Hippocampal formation (tissue), 2 donors: ENCODE results near the gene NOSTRIN.
A peak's percentile ranks its signal among the peaks of the same experiment; 100 is the strongest.
"Not testable (repeated sequence)": the region's sequence is repeated elsewhere in the genome, so short reads cannot be mapped to it uniquely, and the experiment has no call there.

ENCODE experiments used
- DNase-seq, 2 donors: peaks; one replicate each; lab custom pipeline; 2025; lab: John Stamatoyannopoulos, UW

NOSTRIN gene, protein sequence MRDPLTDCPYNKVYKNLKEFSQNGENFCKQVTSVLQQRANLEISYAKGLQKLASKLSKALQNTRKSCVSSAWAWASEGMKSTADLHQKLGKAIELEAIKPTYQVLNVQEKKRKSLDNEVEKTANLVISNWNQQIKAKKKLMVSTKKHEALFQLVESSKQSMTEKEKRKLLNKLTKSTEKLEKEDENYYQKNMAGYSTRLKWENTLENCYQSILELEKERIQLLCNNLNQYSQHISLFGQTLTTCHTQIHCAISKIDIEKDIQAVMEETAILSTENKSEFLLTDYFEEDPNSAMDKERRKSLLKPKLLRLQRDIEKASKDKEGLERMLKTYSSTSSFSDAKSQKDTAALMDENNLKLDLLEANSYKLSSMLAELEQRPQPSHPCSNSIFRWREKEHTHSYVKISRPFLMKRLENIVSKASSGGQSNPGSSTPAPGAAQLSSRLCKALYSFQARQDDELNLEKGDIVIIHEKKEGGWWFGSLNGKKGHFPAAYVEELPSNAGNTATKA

DNA sequence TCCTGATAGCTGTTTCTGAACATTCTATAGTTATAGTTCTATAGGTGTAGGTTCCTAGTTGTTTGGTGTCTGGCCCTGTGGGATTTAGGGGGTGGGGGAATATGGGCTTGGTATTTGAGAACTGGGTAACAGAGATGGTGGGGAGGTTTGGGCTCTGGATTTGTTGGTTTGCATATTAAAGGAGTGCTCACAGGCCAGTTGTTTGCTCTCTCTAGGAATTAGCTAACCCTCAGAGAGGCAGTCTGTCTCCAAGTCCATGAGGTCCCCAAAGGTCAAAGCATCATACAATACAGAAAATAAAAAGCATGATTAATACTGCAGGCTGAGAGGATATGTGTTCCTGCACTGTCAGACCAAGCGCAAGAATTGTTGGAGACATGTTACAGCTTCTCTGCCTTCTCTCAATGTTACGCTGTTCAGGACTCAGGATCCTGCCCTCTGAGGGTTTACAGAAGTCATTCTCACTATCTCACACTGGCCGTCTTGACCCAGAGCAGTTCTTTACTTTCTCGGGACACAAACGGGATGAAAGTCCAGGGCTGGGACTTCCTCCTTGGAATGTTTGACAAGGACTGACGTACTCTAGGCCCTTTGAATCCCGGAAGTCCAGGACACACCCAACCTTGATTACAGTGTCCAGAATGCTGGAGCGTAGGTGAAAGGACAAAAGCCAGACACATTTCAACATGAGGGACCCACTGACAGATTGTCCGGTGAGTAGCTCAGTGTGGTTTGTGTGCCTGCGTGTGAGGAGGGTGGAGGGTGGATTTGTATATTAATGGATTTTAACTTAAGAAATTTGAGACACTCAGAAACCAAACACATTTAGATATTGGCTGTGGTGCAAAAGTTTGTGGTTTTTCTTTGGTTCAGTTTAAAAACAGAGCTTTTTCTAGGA, at the start of gene NOSTRIN:
TSS of gene NOSTRIN (plus strand) at position 677 of the 898 bp plus-strand sequence. CDS start at position 687, 10 bp downstream.
- DNase-seq = no peak

DNA sequence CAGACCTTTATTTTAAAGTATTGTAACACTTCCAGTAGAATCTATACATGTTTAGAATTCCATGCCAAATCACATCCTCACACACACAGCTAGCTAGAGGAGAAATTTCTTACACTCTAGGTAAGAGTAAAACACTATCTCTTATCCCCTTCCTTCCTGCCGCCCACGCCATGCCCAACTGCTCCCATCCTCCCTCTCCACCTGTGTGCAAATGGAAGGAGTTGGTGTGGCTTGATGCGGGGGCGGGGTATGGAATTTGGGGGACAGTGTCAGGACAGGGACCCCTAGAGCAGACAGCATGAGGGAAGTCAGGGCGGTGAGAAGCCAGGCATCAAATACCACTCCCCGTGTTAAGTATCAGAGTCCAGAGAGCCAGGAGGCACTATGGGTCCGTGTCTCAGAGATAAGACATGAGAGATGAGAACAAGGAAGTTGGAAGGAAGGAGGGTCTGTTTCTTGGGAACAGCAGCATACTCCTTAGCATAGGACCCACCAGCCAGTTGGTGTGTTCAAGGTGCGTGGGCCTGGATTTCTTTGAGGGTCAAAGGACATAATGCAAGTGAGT, 48.6 kb upstream of the NOSTRIN start:
- DNase-seq = no peak

DNA sequence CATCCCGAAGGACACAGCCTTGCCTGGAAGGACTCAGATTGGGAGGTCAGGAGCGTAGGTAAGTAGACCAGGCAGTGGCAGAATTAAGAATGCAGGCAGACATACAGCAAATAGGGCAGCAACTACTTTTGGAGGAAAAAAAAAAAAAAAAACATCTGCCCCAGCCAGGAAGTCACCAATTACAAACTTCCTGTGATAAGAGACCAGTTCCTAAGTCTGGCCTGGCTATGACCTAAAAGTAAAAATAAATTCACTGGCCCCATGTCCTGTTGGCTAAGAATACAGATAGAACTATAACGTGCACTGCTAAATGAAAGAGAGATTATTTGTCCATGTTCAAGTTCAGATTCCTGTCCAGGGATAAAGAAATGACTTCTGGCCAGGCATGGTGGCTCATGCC, 45.2 kb upstream of the NOSTRIN start:
- no peak for DNase-seq

DNA sequence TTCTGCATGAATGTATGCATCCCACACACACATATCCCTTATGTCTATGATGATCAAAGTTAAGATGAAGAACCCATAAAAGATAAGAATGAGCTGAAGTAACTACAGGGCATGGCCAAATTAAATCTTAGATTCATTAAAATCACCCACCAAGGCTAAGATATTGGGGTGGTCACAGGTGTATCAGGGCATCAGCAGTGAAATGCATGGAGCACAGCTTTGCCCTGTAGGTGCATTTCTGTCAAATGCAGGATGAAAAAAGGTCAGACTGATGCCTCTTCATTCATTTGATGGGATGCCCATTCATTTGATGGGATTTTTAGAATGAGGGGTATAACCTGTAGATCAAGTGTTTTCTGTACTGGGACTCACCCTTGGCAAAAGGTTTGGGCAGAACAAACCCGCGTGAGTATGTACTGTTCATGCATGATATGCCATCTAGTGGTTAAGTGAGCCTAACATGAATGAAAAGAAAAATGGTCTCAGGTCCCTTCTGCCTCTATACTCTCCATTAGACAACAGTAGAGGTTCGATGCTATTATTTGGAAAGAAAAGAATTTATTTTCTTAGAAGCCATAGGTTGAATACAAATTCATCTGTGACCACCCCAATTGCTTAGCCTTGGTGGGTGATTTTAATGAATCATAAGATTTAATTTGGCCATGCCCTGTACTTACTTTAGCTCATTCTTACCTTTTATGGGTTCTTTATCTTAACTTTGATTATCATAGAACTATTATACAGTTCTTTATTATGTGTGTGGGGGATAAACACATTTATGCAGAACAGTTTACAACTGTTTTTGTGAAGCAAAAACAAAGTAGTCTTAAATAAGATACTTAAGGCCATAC, 43.2 kb upstream of the NOSTRIN start:
- peak in 1 of 2 donors; percentile 33 for DNase-seq

DNA sequence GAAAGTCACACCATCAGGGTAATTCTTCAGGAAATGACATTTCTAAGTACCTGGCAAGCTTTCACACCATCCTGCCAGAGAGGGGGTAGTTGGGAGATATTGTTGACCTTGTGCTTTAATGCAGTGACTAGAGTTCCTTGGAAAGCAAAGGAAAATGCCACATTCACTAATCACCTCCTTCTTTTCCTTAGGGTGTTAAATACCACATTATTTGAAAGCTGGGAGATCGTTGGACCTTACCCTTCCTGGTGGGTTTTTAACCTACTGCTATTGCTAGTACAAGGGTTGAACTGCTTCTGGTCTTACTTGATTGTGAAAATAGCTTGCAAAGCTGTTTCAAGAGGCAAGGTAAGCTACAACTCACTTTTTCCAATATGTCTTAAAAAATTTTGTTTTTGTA, 37.0 kb upstream of the NOSTRIN start:
- DNase-seq = no peak

DNA sequence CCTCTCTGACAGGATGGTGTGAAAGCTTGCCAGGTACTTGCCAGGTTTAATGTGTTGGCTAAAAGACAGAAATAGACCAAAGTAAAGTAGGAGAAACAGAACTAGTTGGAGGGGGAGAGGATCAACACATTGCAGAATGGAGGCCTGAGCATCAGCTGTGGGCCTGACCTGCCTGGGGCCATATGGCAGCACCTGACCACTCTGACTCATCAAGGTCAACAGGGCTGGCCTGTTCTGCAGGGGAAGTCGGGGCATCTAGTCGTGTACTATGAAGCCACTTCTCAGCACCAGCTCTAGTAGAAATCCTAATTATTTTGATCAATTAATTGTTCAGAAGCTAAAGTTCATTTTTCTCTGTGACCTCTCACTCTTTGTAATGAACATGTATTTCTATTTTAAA, 35.8 kb upstream of the NOSTRIN start:
- no peak for DNase-seq

DNA sequence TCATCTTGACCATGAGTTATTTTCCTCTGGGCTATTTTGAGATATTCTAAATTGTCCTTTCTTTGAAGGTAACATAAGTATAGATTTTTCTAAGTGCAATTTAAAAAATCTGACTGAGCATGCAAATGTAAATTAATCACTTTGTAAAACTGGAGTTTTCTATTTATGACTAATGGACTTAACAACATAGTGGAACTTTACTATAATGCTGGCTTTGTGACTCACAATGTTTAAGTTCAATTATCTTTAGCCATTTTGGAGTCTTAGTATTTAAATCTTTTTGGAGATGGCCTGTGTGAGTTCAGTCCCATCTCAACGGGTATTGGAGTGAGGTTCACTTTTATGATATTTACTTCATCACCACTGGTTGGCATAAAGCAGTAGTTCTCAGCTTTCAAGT, 35.2 kb upstream of the NOSTRIN start:
- DNase-seq = no peak

DNA sequence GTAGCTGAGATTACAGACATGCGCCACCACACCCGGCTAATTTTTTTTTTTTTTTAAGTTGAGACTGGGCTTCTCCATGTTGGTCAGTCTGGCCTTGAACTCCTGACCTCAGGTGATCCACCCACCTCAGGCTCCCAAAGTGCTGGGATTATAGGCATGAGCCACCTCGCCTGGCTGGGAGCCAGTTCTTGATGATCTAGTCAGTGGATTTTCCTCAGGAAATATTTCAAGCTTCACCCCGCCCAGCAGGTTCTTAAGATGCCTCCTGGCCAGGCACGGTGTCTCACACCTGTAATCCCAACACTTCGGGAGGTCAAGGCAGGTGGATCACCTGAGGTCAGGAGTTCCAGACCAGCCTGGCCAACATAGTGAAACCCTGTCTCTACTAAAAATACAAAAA, 34.1 kb upstream of the NOSTRIN start:
- DNase-seq = not testable (repeated sequence)

DNA sequence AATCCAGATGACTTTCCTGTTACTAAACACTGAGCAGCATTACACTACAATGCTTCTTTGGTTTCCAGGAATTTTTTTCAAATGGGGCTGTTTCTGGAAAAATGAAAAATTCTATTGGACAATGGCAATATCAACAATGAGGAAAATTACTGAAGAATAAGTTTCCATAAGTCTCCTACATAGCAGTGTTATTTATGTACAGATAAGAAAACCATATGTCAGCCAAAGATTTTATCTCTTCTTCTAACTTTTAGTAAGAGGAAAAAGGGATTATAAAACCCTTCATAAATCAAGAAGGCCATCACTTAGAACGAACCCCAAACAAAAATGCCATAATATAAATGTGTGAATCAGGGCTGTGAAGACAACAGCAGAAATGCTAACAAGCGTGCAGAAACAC, 31.6 kb upstream of the NOSTRIN start:
- no peak for DNase-seq

DNA sequence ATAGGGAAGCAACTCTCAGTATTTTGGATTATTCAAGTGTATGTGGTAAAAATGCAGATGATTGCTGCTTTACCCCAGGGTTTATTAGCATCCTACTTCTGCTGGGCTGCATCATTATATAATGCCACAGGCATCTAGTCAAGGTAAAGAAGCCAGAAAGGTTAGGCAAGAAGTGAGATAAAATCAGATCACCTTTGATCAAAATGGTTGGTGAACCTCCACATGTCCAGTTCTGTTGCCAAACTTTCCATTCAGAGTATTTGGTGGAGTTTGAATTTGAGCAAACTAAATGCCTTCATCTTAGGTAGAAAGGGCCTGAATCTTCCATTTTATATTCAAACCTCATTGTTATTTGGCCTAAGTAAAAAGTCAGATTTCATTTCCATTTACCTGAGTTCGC, 29.7 kb upstream of the NOSTRIN start:
- DNase-seq = no peak

DNA sequence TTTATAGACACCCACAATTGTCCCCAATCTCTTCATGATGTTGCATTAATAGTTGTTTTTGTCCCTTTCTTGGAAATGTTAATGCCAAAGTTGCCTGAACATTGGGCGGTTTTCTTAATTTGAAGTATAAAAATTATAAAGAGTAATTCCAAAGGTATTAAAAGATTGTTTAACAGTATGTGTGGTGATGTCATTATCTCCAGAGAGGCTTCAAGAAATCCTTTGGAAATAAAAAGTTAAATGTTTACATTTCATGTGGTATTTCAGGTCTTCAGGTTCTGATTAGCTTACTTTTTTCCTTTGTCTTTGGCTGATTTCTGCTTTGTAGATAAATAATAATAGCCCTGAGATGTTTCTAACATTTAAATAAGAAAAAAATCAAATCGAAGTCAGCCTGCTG, 29.3 kb upstream of the NOSTRIN start:
- DNase-seq = no peak

DNA sequence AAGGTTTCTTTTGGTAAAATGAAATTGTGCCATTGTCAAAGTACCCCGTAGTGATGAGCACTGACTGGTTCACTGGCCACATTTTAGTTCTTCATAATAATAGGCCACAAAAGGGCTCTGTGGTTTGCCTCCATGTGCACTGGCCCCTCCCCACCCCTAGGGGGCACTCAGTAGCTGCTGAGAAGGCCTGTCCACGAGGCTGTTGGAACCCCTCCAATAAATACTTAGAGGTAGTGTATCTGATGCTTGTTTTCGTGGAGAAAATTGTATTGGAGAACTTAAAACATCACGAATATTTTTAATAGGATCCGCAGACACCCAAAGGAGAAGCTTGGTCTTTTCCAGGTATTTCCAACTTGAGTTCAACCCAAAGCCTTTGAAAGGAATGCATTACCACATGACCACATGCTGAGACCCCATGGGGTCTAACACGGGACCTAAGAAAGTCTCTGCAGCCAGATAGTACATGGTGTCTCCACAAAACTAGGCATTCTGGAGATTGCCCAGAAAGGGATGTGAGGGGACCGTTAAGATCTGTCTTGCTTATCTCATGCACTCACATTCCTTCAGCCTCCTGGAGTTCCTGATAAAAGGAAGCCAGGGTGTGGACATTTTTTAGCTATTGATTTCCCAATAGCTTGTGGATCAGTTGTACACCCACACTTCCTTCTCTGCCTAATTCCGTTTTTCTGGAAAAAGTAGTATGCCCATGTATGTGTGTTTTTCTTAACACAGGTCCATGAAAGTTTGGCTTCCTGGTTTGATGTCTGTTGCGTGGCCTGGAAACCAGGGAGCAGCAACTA, 28.5 kb upstream of the NOSTRIN start:
- no peak for DNase-seq

DNA sequence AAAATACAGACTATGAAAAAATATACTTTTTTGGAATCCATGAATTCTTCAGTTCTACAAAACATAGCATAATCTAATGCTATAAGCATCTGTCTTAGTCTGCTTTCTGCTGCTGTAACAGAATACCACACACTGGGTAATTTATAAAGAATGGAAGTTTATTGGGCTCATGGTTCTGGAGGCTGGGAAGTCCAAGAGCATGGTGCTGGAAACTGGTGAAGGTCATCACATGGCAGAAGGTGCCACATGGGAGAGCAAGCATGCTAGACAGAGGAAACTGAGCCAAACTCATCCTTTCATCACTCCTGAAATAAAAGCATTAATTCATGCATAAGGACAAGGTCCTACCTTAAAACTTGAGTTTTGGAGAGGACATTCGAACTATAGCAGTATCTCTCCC, 26.6 kb upstream of the NOSTRIN start:
- DNase-seq = no peak

DNA sequence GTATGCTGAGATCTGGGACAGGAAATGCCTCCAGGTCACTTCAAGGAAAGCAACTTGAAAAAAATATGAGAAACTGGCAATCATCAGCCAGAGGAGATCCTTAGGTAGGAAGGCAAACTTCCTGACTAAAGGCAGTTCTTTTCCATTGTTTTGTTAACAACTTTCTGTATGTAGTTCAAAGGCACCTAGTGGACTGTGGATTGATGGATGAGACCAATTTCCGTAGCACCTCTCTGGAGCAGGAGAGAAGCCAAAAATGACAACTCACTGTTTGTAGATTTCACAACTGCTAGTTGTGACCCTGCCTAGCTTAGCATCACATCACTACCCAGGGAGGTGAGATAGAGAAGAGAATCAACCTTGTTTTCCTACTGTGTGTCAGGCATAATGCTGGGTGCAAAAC, 21.8 kb upstream of the NOSTRIN start:
- DNase-seq = no peak

DNA sequence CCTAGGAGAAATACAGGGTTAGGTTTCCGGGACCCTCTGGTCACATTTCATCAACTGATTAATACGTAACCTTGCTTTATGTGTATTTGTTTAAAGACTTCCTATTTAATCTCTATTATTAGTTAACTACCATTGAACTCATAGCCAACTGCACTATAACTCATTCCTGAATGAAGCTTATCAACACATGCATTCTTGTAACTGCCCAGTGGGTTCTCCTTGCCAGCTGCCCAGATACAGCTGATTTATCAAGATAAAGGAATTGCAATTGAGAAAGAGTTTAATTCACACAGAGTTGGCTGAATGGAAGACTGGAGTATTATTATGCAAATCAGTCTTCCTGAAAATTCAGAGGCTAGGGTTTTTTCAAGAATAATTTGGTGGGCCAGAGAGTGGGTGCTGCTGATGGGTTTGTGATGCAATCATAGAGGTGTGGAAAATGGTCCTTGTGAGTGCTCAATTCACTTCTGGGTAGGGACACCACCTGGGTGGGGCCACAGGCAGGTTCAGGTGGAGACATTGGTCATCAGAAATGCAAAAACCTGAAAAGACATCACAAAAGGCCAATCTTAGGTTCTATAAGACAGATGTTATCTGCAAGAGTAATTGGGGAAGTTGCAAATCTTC, 21.1 kb upstream of the NOSTRIN start:
- no peak for DNase-seq

DNA sequence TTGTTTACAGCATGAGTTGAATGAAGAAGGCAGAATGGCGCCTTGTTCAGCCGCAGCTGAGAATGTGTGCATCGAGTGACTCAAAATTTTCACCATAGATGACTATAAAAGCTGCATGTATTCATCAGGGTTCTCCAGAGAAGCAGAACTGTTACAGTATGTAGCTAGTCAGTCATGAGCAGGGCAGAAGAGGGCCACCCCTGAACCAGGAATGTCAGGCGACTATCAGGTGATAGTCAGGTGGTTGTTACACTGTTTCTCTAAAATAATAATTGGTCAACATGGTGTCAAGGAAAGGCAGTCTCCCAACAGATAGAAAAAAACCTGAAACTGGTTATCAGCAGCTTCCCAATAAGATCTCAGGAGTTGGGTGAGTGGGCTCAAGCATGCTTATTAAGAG, 20.2 kb upstream of the NOSTRIN start:
- DNase-seq = no peak

DNA sequence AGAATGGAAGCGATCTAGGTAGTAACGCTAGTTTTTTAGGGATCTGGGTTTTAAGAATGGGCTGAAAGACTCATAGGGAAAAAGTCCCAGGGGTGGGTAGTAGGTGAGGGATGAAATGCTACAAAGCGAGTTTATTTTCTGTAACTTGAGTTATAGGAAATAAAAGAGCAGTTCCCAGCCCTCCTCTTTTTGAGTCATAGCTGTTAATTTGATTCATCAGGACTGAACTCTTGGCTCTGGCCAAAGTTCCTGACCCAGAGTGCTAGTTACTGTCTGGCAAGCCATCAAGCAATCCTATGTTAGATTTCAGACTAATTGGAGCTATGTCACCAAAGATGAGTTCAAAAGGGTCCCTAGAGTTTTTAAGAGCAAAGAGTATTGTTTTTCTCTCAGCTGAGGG, 17.4 kb upstream of the NOSTRIN start:
- DNase-seq = no peak

DNA sequence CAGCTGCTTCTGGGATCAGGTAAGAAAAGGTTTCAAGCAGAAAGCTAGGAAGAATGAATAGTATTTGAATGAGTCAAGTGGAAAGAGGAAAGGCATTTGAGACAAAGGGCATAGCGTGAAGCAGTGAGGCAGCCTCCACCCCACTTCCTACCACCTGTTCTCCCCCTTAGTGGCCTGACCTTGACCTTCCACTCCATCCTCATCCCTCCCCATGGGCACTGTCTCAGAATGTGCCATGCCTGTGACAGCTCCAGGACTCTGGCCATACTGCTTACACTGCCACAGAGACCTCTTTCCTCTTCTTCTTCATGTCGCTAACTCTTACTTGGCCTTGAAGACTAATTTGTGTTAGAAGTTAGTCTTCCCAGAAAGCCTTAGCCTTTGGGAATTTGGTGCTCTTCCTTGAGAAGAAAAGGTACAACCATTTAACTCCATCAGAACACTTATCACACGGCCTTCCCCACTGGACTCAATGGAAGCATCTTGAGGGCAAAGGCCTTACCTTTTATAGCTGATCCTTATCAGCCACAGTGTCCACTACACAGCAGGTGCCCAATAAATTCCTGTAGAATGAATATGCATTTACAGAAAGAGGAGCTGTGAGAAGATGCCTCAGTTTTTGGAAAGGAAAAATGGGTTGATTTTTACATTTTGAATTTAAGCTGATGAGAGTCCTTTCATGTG, 15.2 kb upstream of the NOSTRIN start:
- no peak for DNase-seq

DNA sequence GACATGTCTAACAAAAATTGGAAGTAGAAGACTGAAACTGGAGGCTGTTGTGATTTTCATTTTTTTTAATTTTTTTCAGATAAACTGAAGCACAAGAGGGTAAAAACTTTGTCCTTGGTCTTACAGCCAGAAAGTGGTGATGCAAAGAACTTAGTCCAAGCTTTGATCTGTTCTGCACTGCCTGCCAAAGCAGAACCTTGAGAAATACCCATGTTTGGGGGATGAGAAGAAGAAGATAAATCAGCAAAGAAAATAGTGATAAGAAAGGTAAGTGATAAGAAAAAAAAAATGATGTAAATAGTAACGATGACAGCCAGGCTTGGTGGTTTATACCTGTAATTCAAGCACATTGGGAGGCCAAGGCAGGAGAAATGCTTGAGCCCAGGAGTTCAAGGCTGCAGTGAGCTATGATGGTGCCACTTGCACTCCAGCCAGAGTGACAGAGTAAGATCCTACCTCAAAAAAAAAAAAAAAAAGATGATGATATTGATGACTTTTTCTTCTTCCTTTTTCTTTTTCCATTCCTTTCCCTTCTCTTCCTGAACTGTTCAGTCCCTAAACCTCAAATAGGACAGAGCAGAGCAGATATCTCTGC, 14.6 kb upstream of the NOSTRIN start:
- DNase-seq = no peak
